ENCODE data around the gene CACYBP.

The CACYBP gene

GRCh38 chr1:174974711-174975119, 25.0 kb upstream of the CACYBP start:
- peak; percentile 63 to 81 for DNase-seq

GRCh38 chr1:174975764-174976163, 24.0 kb upstream of the CACYBP start:
- DNase-seq: no peak

GRCh38 chr1:174976436-174977108, 23.2 kb upstream of the CACYBP start:
- no peak for DNase-seq

- DNase-seq: peak in 1 of 2 experiments; percentile 38
These were observed 16.6 kb upstream of the CACYBP start for GRCh38 chr1:174982971-174983689.

GRCh38 chr1:174984952-174985351, 14.8 kb upstream of the CACYBP start:
- no peak for DNase-seq

GRCh38 chr1:174988539-174988938, 11.2 kb upstream of the CACYBP start:
- no peak for DNase-seq

GRCh38 chr1:174988986-174989385, 10.8 kb upstream of the CACYBP start:
- no peak for DNase-seq

- no peak for DNase-seq
These were observed 10.1 kb upstream of the CACYBP start for GRCh38 chr1:174989536-174990220.

GRCh38 chr1:174990382-174990999, 9.3 kb upstream of the CACYBP start:
- DNase-seq: peak; percentile 7 to 35

- DNase-seq: no peak
These were observed 8.3 kb upstream of the CACYBP start for GRCh38 chr1:174991473-174991872.

- no peak for DNase-seq
These were observed 4.6 kb upstream of the CACYBP start for GRCh38 chr1:174995121-174995520.

GRCh38 chr1:174995916-174996315, 3.8 kb upstream of the CACYBP start:
- DNase-seq: no peak

GRCh38 chr1:174996476-174996875, 3.3 kb upstream of the CACYBP start:
- DNase-seq: no peak

- DNase-seq: no peak
These were observed 2.7 kb upstream of the CACYBP start for GRCh38 chr1:174997041-174997440.

- DNase-seq: peak; percentile 80 to 81
These were observed 1.1 kb upstream of the CACYBP start for GRCh38 chr1:174998569-174999215.

- peak; percentile 88 to 98 for DNase-seq
These were observed 371 bp upstream of the CACYBP start for GRCh38 chr1:174999216-174999935.

- no peak for DNase-seq
These were observed 995 bp downstream of the CACYBP start for GRCh38 chr1:175000697-175001187.

GRCh38 chr1:175002910-175003517, 3.3 kb downstream of the CACYBP start:
- no peak for DNase-seq

GRCh38 chr1:175003521-175003920, 3.8 kb downstream of the CACYBP start:
- no peak for DNase-seq

- DNase-seq: no peak
These were observed 5.5 kb downstream of the CACYBP start for GRCh38 chr1:175005085-175005783.

GRCh38 chr1:175009532-175009931, 9.8 kb downstream of the CACYBP start:
- no peak for DNase-seq
